ENCODE data around the gene NRAP. TPM values are rescaled to one million over a fixed set of nuclear protein-coding genes. Genes with fewer than 3 reads are reported as not detected.

Gene NRAP
- total RNA-seq, 1 experiment from 2014 or later: not detected

DNA sequence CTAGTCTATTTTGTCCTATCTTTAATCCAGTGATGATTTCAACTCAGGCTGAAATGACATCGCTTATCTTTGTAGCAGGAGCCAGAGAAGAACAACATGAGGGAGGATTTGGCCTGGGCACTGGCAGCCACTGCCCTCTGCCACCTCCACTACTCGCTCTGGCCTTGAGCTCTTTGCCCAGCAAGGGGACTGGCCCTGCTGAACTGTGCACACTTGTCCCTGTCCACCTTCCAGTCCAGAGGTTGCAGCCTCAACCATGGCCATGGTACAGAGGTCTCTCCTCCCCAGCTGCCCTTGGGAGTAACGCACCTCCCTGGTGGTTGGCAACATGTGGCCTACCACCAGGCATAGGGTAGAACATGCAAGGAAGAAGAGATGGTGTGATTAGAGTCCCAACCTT, 102.6 kb downstream of the NRAP start:
- no peak for DNase-seq (ENCODE audit: low read depth, low spot score)
- Histone ChIP-seq H3K9me3 (ENCODE audit: control insufficient read depth, insufficient read depth, low read depth, low read length) (no peaks in the 10 kb centered on the region), H3K4me3 (ENCODE audit: low read depth in 2 of 2, low read length in 2 of 2) (no peak overlapping the region), H3K36me3 (ENCODE audit: control insufficient read depth, insufficient read depth, low read length) (no peaks in the 10 kb centered on the region), H3K4me1 (ENCODE audit: control insufficient read depth, insufficient read depth, low read length) (0 out of 2 replicates have a peak, but pooled peaks cover 2% of the 10 kb centered on the region), H3K27ac (ENCODE audit: low read length) (no peak overlapping the region), H3K27me3 (ENCODE audit: control insufficient read depth, insufficient read depth, low read length) (0 out of 2 replicates have a peak, but pooled peaks cover 7% of the 10 kb centered on the region)
- ChIA-PET POLR2A (no interaction called here), CTCF (no interaction called here)
- intact Hi-C loops (cut with micrococcal nuclease; ENCODE audit: unreplicated experiment) (loop anchor here (5.0 kb wide), 1 partner anchor 169 kb away; no protein-coding TSS in a partner anchor), in situ Hi-C loops (cut with HindIII; ENCODE audit: low pct_unique_long_range_greater_than_20kb, low sequenced_read_pairs) (no loop called here)
- TF ChIP-seq, protein P1, sequence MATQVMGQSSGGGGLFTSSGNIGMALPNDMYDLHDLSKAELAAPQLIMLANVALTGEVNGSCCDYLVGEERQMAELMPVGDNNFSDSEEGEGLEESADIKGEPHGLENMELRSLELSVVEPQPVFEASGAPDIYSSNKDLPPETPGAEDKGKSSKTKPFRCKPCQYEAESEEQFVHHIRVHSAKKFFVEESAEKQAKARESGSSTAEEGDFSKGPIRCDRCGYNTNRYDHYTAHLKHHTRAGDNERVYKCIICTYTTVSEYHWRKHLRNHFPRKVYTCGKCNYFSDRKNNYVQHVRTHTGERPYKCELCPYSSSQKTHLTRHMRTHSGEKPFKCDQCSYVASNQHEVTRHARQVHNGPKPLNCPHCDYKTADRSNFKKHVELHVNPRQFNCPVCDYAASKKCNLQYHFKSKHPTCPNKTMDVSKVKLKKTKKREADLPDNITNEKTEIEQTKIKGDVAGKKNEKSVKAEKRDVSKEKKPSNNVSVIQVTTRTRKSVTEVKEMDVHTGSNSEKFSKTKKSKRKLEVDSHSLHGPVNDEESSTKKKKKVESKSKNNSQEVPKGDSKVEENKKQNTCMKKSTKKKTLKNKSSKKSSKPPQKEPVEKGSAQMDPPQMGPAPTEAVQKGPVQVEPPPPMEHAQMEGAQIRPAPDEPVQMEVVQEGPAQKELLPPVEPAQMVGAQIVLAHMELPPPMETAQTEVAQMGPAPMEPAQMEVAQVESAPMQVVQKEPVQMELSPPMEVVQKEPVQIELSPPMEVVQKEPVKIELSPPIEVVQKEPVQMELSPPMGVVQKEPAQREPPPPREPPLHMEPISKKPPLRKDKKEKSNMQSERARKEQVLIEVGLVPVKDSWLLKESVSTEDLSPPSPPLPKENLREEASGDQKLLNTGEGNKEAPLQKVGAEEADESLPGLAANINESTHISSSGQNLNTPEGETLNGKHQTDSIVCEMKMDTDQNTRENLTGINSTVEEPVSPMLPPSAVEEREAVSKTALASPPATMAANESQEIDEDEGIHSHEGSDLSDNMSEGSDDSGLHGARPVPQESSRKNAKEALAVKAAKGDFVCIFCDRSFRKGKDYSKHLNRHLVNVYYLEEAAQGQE (IDR thresholded peaks at IDR 0.05; ENCODE audit: insufficient read depth in 1 of 2, low read depth in 2 of 2, low read length in 1 of 2): no peak
- TF ChIP-seq SIN3A (IDR thresholded peaks at IDR 0.05; ENCODE audit: borderline replicate concordance, insufficient read depth, low read depth, low read length) (no peak), POLR2AphosphoS5 (IDR thresholded peaks at IDR 0.05; ENCODE audit: low read depth, low read length) (no peak), TCF7L2 (IDR thresholded peaks at IDR 0.05; ENCODE audit: low read depth, low read length) (no peak)
- TF ChIP-seq, protein P2, sequence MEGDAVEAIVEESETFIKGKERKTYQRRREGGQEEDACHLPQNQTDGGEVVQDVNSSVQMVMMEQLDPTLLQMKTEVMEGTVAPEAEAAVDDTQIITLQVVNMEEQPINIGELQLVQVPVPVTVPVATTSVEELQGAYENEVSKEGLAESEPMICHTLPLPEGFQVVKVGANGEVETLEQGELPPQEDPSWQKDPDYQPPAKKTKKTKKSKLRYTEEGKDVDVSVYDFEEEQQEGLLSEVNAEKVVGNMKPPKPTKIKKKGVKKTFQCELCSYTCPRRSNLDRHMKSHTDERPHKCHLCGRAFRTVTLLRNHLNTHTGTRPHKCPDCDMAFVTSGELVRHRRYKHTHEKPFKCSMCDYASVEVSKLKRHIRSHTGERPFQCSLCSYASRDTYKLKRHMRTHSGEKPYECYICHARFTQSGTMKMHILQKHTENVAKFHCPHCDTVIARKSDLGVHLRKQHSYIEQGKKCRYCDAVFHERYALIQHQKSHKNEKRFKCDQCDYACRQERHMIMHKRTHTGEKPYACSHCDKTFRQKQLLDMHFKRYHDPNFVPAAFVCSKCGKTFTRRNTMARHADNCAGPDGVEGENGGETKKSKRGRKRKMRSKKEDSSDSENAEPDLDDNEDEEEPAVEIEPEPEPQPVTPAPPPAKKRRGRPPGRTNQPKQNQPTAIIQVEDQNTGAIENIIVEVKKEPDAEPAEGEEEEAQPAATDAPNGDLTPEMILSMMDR (IDR thresholded peaks at IDR 0.05): no peak
- BruUV-seq (replicated peaks): no TSS peak
- no peak for ATAC-seq

DNA sequence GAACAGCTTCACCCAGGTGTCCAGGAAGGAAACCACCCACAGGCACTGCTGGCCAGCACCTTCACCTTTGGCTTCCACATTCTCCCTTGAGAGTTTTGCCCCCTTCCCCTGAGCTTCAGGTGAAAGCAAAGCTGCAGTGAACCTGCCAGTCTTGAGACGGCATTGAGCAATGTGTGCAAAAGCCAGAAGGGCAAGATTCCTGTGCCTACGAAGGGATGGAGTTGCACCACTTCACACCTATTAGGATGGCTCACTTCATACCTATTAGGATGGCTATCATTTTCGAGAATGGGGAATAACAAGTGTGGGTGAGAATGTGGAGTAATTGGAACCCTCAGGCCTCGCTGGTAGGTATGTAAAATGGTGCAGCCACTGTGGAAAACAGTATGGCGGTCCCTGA, 103.8 kb downstream of the NRAP start:
- in situ Hi-C loops (cut with HindIII; ENCODE audit: low pct_unique_long_range_greater_than_20kb, low sequenced_read_pairs): no loop called here
- intact Hi-C loops (cut with micrococcal nuclease; ENCODE audit: unreplicated experiment): loop anchor here (5.0 kb wide), 1 partner anchor 168 kb away; no protein-coding TSS in a partner anchor

More for the DNA sequence above, 103.8 kb downstream of the NRAP start:
- ATAC-seq (no peak), DNase-seq (ENCODE audit: low read depth, low spot score) (no peak)
- Histone ChIP-seq H3K36me3 (ENCODE audit: control insufficient read depth, insufficient read depth, low read length) (no peaks in the 10 kb centered on the region), H3K4me3 (ENCODE audit: low read depth in 2 of 2, low read length in 2 of 2) (no peak overlapping the region), H3K9me3 (ENCODE audit: control insufficient read depth, insufficient read depth, low read depth, low read length) (no peaks in the 10 kb centered on the region), H3K27ac (ENCODE audit: low read length) (no peak overlapping the region), H3K27me3 (ENCODE audit: control insufficient read depth, insufficient read depth, low read length) (peaks cover 7% of the 10 kb centered on the region; the same call in 1 of the 2 replicates), H3K4me1 (ENCODE audit: control insufficient read depth, insufficient read depth, low read length) (0 out of 2 replicates have a peak, but pooled peaks cover 2% of the 10 kb centered on the region)
- ChIA-PET CTCF (no interaction called here), POLR2A (no interaction called here)
- TF ChIP-seq, protein P2 (IDR thresholded peaks at IDR 0.05): no peak
- TF ChIP-seq SIN3A (IDR thresholded peaks at IDR 0.05; ENCODE audit: borderline replicate concordance, insufficient read depth, low read depth, low read length) (no peak), TCF7L2 (IDR thresholded peaks at IDR 0.05; ENCODE audit: low read depth, low read length) (no peak)
- BruUV-seq (replicated peaks): no TSS peak

Data from Panc1 (cell line).